GM18526 (cell line): ENCODE results near the gene TMED8.

ENCODE experiments used
- POLR2A ChIP-seq: IDR thresholded peaks from 3 replicates; pipeline ENCODE4 v1.6.1; 2011; ENCODE audit not compliant: insufficient read length; ENCODE audit errors: extremely low read depth

The TMED8 gene

GRCh38 chr14:77314539-77315457, 62.1 kb downstream of the TMED8 start:
- no peak for TF ChIP-seq POLR2A

- no peak for TF ChIP-seq POLR2A
Measured at GRCh38 chr14:77314043-77314442, 62.9 kb downstream of the TMED8 start.

GRCh38 chr14:77313371-77313770, 63.5 kb downstream of the TMED8 start:
- TF ChIP-seq POLR2A = no peak

- TF ChIP-seq POLR2A = no peak
Measured at GRCh38 chr14:77311217-77311616, 65.7 kb downstream of the TMED8 start.

- TF ChIP-seq POLR2A = no peak
Measured at GRCh38 chr14:77310026-77310425, 66.9 kb downstream of the TMED8 start.

GRCh38 chr14:77309131-77309530, 67.8 kb downstream of the TMED8 start:
- no peak for TF ChIP-seq POLR2A

- TF ChIP-seq POLR2A = no peak
Measured at GRCh38 chr14:77306851-77307496, 69.9 kb downstream of the TMED8 start.

GRCh38 chr14:77306416-77306815, 70.5 kb downstream of the TMED8 start:
- TF ChIP-seq POLR2A = no peak

- no peak for TF ChIP-seq POLR2A
Measured at GRCh38 chr14:77305696-77306095, 71.2 kb downstream of the TMED8 start.

- TF ChIP-seq POLR2A = no peak
Measured at GRCh38 chr14:77303417-77304156, 73.3 kb downstream of the TMED8 start.

- no peak for TF ChIP-seq POLR2A
Measured at GRCh38 chr14:77302926-77303325, 74.0 kb downstream of the TMED8 start.

GRCh38 chr14:77301103-77301502, 75.8 kb downstream of the TMED8 start:
- TF ChIP-seq POLR2A = no peak

- TF ChIP-seq POLR2A = no peak
Measured at GRCh38 chr14:77299771-77300170, 77.1 kb downstream of the TMED8 start.

GRCh38 chr14:77296906-77297305, 80.0 kb downstream of the TMED8 start:
- no peak for TF ChIP-seq POLR2A

- TF ChIP-seq POLR2A = no peak
Measured at GRCh38 chr14:77296155-77296554, 80.7 kb downstream of the TMED8 start.

- TF ChIP-seq POLR2A = no peak
Measured at GRCh38 chr14:77290705-77291104, 86.2 kb downstream of the TMED8 start.
